Measurements from ENCODE around the gene TLX3. TPM values are rescaled to one million over a fixed set of nuclear protein-coding genes. Genes with fewer than 3 reads are reported as not detected.

TLX3 gene
- total RNA-seq, 1 donor from 2014 or later = 161 TPM

DNA sequence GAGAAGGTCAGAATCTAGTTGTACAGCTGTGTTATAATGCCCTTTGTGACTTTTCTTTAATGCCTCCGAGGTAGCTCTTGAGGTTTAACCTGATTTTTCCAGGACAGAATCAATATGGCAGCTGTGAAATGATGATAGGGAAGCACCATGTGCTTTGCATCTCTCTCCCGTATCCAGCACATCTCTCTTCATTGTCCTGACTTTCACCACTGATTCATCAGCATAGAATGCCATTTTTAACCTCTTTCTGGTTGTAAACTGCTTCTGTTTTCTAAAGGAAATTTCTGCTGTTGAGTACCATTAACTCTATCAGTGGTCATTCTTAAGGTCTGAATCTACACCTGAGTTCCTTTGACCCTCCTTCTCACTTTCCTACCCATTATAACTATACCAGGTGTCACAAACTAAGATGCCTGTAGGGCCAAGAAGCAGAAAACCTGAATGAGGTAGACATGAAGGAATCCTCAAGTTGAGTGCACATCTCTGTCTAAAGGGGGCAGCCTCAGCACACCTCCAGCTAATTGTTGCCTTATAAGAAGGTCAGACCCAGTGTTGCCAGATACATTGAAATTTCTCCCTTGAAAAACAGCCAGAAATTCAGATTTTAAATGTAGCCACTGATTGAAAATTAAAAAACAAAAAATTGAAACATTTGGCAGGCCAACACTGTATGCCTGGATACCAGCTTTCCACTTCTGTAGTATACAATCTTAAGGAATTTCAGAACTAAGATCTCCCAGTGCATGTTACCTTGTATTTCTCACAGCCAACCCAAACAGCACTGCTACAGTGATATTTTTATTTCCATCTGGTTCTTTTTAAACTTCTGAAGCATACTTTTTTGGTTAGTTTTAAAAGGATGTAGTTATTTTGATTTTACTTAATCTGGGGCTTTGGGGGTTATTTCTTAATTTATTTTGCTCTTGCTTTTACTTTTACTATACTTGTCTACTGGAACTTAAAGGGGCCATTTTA lies 35.8 kb upstream of the TLX3 start:
- TF ChIP-seq, protein P1, sequence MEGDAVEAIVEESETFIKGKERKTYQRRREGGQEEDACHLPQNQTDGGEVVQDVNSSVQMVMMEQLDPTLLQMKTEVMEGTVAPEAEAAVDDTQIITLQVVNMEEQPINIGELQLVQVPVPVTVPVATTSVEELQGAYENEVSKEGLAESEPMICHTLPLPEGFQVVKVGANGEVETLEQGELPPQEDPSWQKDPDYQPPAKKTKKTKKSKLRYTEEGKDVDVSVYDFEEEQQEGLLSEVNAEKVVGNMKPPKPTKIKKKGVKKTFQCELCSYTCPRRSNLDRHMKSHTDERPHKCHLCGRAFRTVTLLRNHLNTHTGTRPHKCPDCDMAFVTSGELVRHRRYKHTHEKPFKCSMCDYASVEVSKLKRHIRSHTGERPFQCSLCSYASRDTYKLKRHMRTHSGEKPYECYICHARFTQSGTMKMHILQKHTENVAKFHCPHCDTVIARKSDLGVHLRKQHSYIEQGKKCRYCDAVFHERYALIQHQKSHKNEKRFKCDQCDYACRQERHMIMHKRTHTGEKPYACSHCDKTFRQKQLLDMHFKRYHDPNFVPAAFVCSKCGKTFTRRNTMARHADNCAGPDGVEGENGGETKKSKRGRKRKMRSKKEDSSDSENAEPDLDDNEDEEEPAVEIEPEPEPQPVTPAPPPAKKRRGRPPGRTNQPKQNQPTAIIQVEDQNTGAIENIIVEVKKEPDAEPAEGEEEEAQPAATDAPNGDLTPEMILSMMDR (IDR thresholded peaks at IDR 0.05; ENCODE audit: partially characterized antibody, unreplicated experiment) = no peak
- no peak for DNase-seq
- peaks cover 5% of the 10 kb centered on the region for H3K36me3 Mint-ChIP-seq (ENCODE audit: unreplicated experiment)

DNA sequence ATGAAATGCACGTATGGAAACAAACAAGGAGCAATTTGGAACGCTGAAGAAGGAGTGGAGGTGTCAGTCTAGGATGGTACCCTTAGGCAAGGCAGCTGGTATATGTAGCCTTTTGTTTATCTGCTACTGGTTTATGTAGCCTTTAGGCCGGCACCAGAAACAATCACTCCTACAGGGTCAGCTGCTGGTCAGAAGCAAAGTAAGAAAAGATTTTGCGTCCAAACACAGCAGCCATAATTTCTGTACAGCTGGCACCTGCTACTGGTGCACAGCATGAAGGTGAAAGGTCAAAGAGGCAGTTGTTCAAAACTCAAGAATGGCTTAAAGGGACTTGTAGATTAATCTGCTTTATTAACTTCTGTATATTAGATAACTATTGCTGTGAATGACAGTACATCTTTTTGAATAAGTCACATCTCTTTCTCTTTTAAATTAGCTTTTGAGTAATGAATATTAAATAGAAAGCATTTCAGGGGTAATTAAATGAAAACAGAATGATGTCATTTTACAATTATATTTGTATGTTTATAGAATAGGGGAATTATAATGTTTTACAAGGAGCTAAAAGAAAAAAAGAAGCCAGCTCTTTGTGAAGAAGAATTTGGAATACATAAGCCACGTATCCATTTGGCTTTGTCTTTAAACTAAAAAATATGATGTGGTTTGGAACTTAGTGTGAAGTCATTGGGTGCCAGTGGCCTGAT lies 33.1 kb upstream of the TLX3 start:
- Mint-ChIP-seq H3K4me3 (ENCODE audit: unreplicated experiment) (peak overlapping the region; percentile 45), H3K36me3 (ENCODE audit: unreplicated experiment) (peaks cover 11% of the 10 kb centered on the region), H3K27me3 (ENCODE audit: unreplicated experiment) (peaks cover 2% of the 10 kb centered on the region), H3K4me1 (ENCODE audit: low read depth, unreplicated experiment) (peaks cover 42% of the 10 kb centered on the region), H3K27ac (ENCODE audit: unreplicated experiment) (peak overlapping the region; percentile 92), H3K9me3 (ENCODE audit: unreplicated experiment) (peaks cover 1% of the 10 kb centered on the region)
- peak; percentile 25 for DNase-seq
- TF ChIP-seq, protein P1 (IDR thresholded peaks at IDR 0.05; ENCODE audit: partially characterized antibody, unreplicated experiment) = no peak

More for the DNA sequence above, 35.8 kb upstream of the TLX3 start:
- H3K27ac Mint-ChIP-seq (ENCODE audit: unreplicated experiment) = peak overlapping the region; percentile 69
- peaks cover 5% of the 10 kb centered on the region for H3K27me3 Mint-ChIP-seq (ENCODE audit: unreplicated experiment)
- peak overlapping the region; percentile 31 for H3K4me3 Mint-ChIP-seq (ENCODE audit: unreplicated experiment)
- peaks cover 5% of the 10 kb centered on the region for H3K9me3 Mint-ChIP-seq (ENCODE audit: unreplicated experiment)
- peaks cover 55% of the 10 kb centered on the region for H3K4me1 Mint-ChIP-seq (ENCODE audit: low read depth, unreplicated experiment)

DNA sequence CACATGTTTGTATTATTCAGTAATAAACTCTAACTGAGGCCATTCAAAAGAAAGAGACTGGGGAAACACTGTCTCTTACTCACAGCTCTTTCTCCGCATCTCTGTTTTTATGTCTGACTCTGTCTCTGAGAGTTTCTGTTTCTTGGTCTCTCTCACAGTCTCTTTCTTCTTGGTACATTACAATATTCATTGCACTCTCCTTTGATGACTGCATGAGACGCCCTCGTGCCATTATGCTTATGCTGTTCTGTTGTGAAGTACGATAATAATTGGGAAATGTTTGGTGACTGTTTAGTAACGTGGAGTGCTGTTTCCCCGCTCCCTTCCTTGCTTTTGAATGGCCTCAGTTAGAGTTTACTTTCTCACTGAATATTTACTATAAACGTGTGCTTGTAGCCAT lies 25.3 kb upstream of the TLX3 start:
- Mint-ChIP-seq H3K27ac (ENCODE audit: unreplicated experiment) (no peak overlapping the region), H3K9me3 (ENCODE audit: unreplicated experiment) (no peaks in the 10 kb centered on the region), H3K4me1 (ENCODE audit: low read depth, unreplicated experiment) (peaks cover 3% of the 10 kb centered on the region), H3K4me3 (ENCODE audit: unreplicated experiment) (no peak overlapping the region), H3K36me3 (ENCODE audit: unreplicated experiment) (peaks cover 6% of the 10 kb centered on the region), H3K27me3 (ENCODE audit: unreplicated experiment) (no peaks in the 10 kb centered on the region)
- TF ChIP-seq, protein P1 (IDR thresholded peaks at IDR 0.05; ENCODE audit: partially characterized antibody, unreplicated experiment) = no peak
- no peak for DNase-seq

DNA sequence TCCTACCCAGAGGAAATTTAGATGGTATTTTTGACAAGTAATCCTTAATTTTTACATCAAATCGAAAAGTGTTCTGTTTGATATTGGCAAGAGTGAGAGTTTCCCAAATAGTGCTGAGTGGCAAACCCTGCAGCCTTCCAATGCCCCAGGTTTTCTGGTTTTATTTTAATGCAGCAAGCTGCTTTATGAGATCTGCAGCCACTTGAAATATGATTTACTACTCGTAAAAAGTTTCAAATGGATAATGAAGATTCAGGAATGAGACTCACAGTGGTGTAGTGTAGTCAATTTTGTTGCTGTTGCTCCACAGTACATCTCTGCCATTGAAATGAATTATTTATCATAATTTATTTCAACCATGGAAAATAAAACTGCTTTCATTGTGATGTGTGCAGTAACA lies 23.6 kb upstream of the TLX3 start:
- Mint-ChIP-seq H3K36me3 (ENCODE audit: unreplicated experiment) (no peaks in the 10 kb centered on the region), H3K27me3 (ENCODE audit: unreplicated experiment) (peaks cover 1% of the 10 kb centered on the region)

More for the DNA sequence above, 23.6 kb upstream of the TLX3 start:
- no peak for DNase-seq
- no peaks in the 10 kb centered on the region for H3K9me3 Mint-ChIP-seq (ENCODE audit: unreplicated experiment)
- TF ChIP-seq, protein P1 (IDR thresholded peaks at IDR 0.05; ENCODE audit: partially characterized antibody, unreplicated experiment) = no peak
- no peak overlapping the region for H3K27ac Mint-ChIP-seq (ENCODE audit: unreplicated experiment)
- no peak overlapping the region for H3K4me3 Mint-ChIP-seq (ENCODE audit: unreplicated experiment)
- H3K4me1 Mint-ChIP-seq (ENCODE audit: low read depth, unreplicated experiment) = no peaks in the 10 kb centered on the region

Measured in glutamatergic neuron (in vitro differentiated cells).